ENCODE data around the gene VPS11.

The VPS11 gene

DNA sequence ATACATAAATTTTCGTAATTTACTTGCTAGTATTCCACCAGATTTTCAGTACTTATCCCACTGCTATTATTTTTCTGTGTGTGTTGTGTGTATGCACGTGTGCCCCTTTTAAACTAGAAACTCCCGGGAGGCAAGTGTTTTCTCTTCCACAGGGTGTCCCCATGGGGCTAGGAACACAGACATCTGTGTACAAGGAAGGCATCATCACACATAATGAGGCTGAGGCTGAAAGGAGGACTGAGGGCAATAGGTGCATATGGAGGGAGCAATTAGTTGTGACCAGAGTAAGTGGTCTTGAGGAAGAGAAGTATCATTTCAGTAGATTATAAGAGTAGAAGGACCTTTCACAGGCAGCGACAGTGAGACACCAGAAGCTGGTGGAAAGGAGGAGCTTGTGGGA, 36.2 kb downstream of the VPS11 start:
- no peak for TF ChIP-seq JUND (IDR thresholded peaks at IDR 0.05; ENCODE audit: low read depth)
- peak in 1 of 2 experiments; percentile 75 for DNase-seq (ENCODE audit: low read depth in 1 of 2, low spot score in 1 of 2)
- in situ Hi-C loops (cut with HindIII; ENCODE audit: low pct_unique_long_range_greater_than_20kb, low sequenced_read_pairs): no loop called here

GRCh38 chr11:119106564-119107537, 39.2 kb downstream of the VPS11 start, which contains the start of gene C2CD2L:
Gene C2CD2L, plus strand, starts transcription at chr11:119107344. Its CDS starts 398 bp downstream, at chr11:119107742.
- peak; percentile 91 to 96 for DNase-seq (ENCODE audit: low read depth in 1 of 2, low spot score in 1 of 2)
- TF ChIP-seq JUND (IDR thresholded peaks at IDR 0.05; ENCODE audit: low read depth): no peak
- in situ Hi-C loops (cut with HindIII; ENCODE audit: low pct_unique_long_range_greater_than_20kb, low sequenced_read_pairs): no loop called here

DNA sequence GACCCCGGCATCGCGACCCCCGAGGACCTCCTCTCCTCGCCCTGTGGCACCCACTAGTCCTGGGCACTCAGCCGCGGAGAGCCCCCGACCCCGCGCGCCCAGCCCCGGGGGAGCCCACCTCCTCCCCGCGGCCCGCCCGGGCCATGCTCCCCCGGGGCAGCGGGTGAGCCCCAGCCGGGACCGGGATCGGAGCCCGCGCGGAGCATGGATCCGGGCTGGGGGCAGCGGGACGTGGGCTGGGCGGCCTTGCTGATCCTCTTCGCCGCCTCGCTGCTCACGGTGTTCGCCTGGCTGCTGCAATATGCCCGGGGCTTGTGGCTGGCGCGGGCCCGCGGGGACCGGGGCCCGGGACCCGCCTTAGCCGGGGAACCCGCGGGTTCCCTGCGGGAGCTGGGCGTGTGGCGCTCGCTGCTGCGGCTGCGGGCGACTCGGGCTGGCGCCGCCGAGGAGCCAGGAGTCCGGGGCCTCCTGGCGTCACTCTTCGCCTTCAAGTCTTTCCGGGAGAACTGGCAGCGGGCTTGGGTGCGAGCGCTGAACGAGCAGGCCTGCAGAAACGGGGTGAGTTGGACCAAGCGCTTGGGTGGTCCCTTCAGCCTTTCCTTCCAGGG, 40.0 kb downstream of the VPS11 start:
- in situ Hi-C loops (cut with HindIII; ENCODE audit: low pct_unique_long_range_greater_than_20kb, low sequenced_read_pairs): no loop called here
- TF ChIP-seq JUND (IDR thresholded peaks at IDR 0.05; ENCODE audit: low read depth): no peak
- DNase-seq (ENCODE audit: low read depth in 1 of 2, low spot score in 1 of 2): peak in 1 of 2 experiments; percentile 32

GRCh38 chr11:119108146-119108856, 40.7 kb downstream of the VPS11 start:
- in situ Hi-C loops (cut with HindIII; ENCODE audit: low pct_unique_long_range_greater_than_20kb, low sequenced_read_pairs): no loop called here
- TF ChIP-seq JUND (IDR thresholded peaks at IDR 0.05; ENCODE audit: low read depth): no peak
- DNase-seq (ENCODE audit: low read depth in 1 of 2, low spot score in 1 of 2): peak; percentile 94 to 97

DNA sequence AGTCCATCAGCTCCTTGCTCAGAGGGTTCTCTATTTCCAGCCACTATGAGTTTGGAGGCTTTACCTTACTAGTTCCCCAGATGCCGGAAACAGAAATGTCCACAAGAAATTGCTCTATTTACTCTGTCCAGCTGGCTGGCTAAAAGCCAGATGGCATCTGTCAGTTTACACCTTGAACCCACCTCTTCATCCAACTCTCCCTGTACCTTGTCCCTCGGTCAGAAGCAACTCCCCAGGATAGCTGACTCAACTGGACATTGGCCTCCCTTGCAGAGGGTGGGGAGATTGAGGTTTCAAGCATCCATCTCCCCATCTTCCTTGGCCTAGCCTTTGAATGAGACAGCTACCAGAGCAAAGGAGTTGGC, 41.2 kb downstream of the VPS11 start:
- no peak for TF ChIP-seq JUND (IDR thresholded peaks at IDR 0.05; ENCODE audit: low read depth)
- in situ Hi-C loops (cut with HindIII; ENCODE audit: low pct_unique_long_range_greater_than_20kb, low sequenced_read_pairs): no loop called here
- DNase-seq (ENCODE audit: low read depth in 1 of 2, low spot score in 1 of 2): no peak

DNA sequence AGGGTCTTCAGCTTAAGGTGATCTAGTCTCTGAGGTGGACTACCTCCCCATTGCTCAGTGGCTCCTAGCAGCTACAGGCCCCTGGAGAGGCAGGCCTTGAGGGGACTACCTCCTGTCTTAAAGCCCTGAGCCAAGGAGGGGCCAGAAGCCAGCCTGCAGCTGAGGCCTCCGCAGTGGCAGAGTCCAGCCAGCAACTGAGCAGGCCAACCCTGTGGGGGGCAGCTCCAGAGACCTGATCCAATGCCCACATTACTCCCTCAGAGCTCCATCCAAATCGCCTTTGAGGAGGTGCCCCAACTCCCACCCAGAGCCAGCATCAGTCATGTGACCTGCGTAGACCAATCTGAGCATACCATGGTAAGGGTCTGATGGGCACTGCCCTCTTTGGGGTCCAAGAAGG, 42.2 kb downstream of the VPS11 start:
- in situ Hi-C loops (cut with HindIII; ENCODE audit: low pct_unique_long_range_greater_than_20kb, low sequenced_read_pairs): no loop called here
- DNase-seq (ENCODE audit: low read depth in 1 of 2, low spot score in 1 of 2): no peak
- TF ChIP-seq JUND (IDR thresholded peaks at IDR 0.05; ENCODE audit: low read depth): no peak

DNA sequence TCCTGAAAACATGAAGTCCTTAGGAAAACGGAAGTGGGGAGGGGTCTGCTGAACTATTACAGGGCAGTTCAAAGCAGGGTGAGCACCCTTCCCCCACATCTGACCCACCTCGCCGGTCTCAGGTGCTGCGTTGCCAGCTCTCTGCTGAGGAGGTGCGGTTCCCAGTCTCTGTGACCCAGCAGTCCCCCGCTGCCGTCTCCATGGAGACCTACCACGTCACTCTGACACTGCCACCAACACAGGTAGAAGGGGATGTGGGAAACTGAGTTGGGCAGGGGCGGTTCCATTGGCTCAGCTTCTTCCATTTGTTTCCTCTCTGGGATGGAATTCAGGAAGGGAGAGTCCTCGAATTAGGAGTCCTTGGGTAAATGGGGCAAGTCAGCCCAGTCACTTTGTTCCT, 42.8 kb downstream of the VPS11 start:
- in situ Hi-C loops (cut with HindIII; ENCODE audit: low pct_unique_long_range_greater_than_20kb, low sequenced_read_pairs): no loop called here
- no peak for TF ChIP-seq JUND (IDR thresholded peaks at IDR 0.05; ENCODE audit: low read depth)
- no peak for DNase-seq (ENCODE audit: low read depth in 1 of 2, low spot score in 1 of 2)

DNA sequence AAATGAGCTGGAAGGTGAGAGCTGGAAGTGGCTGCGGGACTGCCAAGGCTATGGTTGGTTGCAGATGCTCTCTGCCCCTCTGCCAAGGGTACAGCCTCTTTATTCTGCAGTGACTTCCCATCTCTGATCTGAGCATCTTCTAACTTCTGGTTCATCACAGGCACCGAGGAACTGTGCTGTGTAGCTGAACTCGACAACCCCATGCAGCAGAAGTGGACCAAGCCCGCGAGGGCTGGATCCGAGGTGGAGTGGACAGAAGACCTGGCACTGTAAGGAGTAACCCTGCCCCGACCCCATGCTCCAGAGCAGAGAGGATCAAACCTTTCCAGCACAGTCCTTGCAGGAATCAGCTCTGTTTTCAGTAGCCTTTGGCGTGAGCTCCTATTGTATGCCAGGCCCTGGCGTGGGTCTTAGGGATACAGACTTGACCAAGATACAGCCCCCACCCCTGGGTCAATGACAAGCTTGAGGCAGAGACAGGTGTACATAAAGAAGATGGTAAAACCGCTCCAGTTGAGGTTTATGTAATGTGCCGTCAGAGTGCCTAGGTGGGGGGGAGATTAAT, 43.8 kb downstream of the VPS11 start:
- in situ Hi-C loops (cut with HindIII; ENCODE audit: low pct_unique_long_range_greater_than_20kb, low sequenced_read_pairs): no loop called here
- DNase-seq (ENCODE audit: low read depth in 1 of 2, low spot score in 1 of 2): no peak
- no peak for TF ChIP-seq JUND (IDR thresholded peaks at IDR 0.05; ENCODE audit: low read depth)

DNA sequence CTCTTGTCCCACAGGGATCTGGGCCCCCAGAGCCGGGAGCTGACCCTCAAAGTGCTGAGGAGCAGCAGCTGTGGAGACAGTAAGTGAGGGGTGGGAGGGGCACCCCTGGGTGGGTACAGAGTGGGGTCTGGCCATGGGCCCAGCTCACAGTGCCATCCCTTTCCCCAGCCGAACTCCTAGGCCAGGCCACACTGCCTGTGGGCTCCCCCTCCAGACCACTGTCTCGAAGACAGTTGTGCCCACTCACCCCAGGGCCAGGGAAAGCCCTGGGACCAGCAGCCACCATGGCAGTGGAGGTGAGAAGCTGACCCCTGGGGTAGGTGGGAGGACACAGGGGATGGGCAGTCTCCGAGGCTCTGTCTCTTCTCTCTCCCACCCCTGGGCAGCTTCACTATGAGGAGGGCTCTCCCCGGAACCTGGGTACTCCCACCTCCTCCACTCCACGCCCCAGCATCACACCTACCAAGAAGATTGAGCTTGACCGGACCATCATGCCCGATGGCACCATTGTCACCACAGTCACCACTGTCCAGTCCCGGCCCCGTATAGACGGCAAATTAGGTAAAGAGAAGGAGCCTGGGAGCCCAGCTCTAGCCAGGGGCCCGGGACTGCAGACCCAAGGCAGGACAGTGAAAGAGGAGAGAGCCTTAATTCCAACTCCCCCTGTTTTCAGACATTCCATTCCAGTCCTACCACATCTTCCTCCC, 44.8 kb downstream of the VPS11 start:
- TF ChIP-seq JUND (IDR thresholded peaks at IDR 0.05; ENCODE audit: low read depth): no peak
- in situ Hi-C loops (cut with HindIII; ENCODE audit: low pct_unique_long_range_greater_than_20kb, low sequenced_read_pairs): no loop called here
- DNase-seq (ENCODE audit: low read depth in 1 of 2, low spot score in 1 of 2): no peak

DNA sequence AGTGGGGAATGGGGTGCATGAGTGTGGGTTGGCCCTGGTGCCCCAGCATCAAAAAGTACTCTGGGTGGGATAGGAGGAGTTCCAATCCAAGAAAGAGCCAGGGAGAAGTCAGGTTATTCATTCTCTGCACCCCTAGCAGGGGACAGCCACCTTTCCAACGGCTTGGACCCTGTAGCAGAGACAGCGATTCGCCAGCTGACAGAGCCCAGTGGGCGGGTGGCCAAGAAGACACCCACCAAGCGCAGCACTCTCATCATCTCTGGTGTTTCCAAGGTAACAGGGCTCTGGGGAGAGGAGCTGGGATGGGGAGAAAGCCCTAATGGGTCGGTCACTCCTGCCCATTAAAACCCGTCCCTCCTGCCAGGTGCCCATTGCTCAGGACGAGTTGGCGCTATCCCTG, 46.1 kb downstream of the VPS11 start:
- in situ Hi-C loops (cut with HindIII; ENCODE audit: low pct_unique_long_range_greater_than_20kb, low sequenced_read_pairs): no loop called here
- no peak for DNase-seq (ENCODE audit: low read depth in 1 of 2, low spot score in 1 of 2)
- no peak for TF ChIP-seq JUND (IDR thresholded peaks at IDR 0.05; ENCODE audit: low read depth)

GRCh38 chr11:119114351-119114750, 46.7 kb downstream of the VPS11 start:
- in situ Hi-C loops (cut with HindIII; ENCODE audit: low pct_unique_long_range_greater_than_20kb, low sequenced_read_pairs): no loop called here
- no peak for DNase-seq (ENCODE audit: low read depth in 1 of 2, low spot score in 1 of 2)
- no peak for TF ChIP-seq JUND (IDR thresholded peaks at IDR 0.05; ENCODE audit: low read depth)

Measured in T47D (cell line).